PC-3 (cell line): Measurements from ENCODE around the gene PCYT2. TPM values are rescaled to one million over a fixed set of nuclear protein-coding genes. Genes with fewer than 3 reads are reported as not detected.

ENCODE experiments used
- ATAC-seq: fragments of 200-7000 bp; cut with Tn5 transposase; 2 replicates; pipeline ENCODE4 v1.9.1; 2020; ENCODE audit warnings: mild to moderate bottlenecking, moderate library complexity
- BruUV-seq: library from RNA; stranded (reverse); fragments of 400-500 nt; replicated peaks from 2 replicates; lab custom pipeline; 2021; lab: Mats Ljungman, UMichigan
- CTCF ChIA-PET: fragments of 300-600 bp; sonication (Branson Sonifier 250); formaldehyde crosslinking; loops from one replicate; lab custom pipeline; 2022; ENCODE audit warnings: antibody characterized with exemption; lab: Charles Lee
- POLR2A ChIA-PET: fragments of 300-600 bp; sonication (Branson Sonifier 250); formaldehyde crosslinking; loops from one replicate; lab custom pipeline; 2022; ENCODE audit warnings: antibody characterized with exemption; ENCODE audit not compliant: unreplicated experiment; lab: Charles Lee
- DNase-seq: peaks from one replicate; pipeline ENCODE4 v3.0.0-alpha.2; 2015
- H2AFZ ChIP-seq: fragments of 300-600 bp; sonication (generic); 2 replicates; pipeline ENCODE4 v1.6.0; 2016; ENCODE audit warnings: antibody characterized with exemption, low read length
- H3F3A ChIP-seq: fragments of 300-600 bp; sonication (generic); one replicate; pipeline ENCODE4 v1.6.0; 2017; ENCODE audit warnings: antibody characterized with exemption, low read length, control low read depth, mild to moderate bottlenecking; ENCODE audit not compliant: unreplicated experiment
- H3K27ac ChIP-seq: fragments of 300-600 bp; sonication (generic); 2 replicates; pipeline ENCODE4 v1.5.1; 2016; ENCODE audit warnings: mild to moderate bottlenecking, low read length
- H3K27me3 ChIP-seq: fragments of 300-600 bp; sonication (generic); 2 replicates; pipeline ENCODE4 v1.6.1; 2016; ENCODE audit warnings: low read length, mixed read lengths
- H3K36me3 ChIP-seq: fragments of 300-600 bp; sonication (generic); 2 replicates; pipeline ENCODE4 v1.6.1; 2016; ENCODE audit warnings: low read depth, mixed run types, low read length, mixed read lengths
- H3K4me1 ChIP-seq: fragments of 300-600 bp; sonication (generic); 2 replicates; pipeline ENCODE4 v1.5.1; 2016; ENCODE audit warnings: low read length; ENCODE audit not compliant: insufficient read depth
- H3K4me2 ChIP-seq: fragments of 300-600 bp; sonication (generic); 2 replicates; pipeline ENCODE4 v1.6.0; 2016; ENCODE audit warnings: low read length
- H3K4me3 ChIP-seq: fragments of 300-600 bp; sonication (generic); 2 replicates; pipeline ENCODE4 v1.5.1; 2016; ENCODE audit warnings: mild to moderate bottlenecking, low read length, mixed read lengths
- H3K79me2 ChIP-seq: fragments of 300-600 bp; sonication (generic); 2 replicates; pipeline ENCODE4 v1.6.1; 2017; ENCODE audit warnings: low read length, mixed read lengths
- H3K9ac ChIP-seq: fragments of 300-600 bp; sonication (generic); 2 replicates; pipeline ENCODE4 v1.6.0; 2016; ENCODE audit warnings: mild to moderate bottlenecking, low read length
- H3K9me2 ChIP-seq: fragments of 300-600 bp; sonication (generic); replicated peaks from 2 replicates; pipeline ENCODE4 v1.6.1; 2016; ENCODE audit warnings: mixed run types, low read length, mixed read lengths
- H3K9me3 ChIP-seq: fragments of 300-600 bp; sonication (generic); 2 replicates; pipeline ENCODE4 v1.6.1; 2016; ENCODE audit warnings: low read length, mixed read lengths
- H4K20me1 ChIP-seq: fragments of 300-600 bp; sonication (generic); 2 replicates; pipeline ENCODE4 v1.6.1; 2016; ENCODE audit warnings: low read length, mixed read lengths
- CTCF ChIP-seq: fragments of 300-600 bp; sonication (generic); conservative IDR thresholded peaks from 2 replicates; pipeline ENCODE4 v1.5.1; 2017; ENCODE audit warnings: antibody characterized with exemption, low read depth, mild to moderate bottlenecking, low read length
- EZH2 ChIP-seq: fragments of 300-600 bp; sonication (generic); IDR thresholded peaks from one replicate; pipeline ENCODE4 v1.6.1; 2017; ENCODE audit warnings: antibody characterized with exemption, mild to moderate bottlenecking, low read length; ENCODE audit not compliant: unreplicated experiment
- EZH2phosphoT487 ChIP-seq: fragments of 300-600 bp; sonication (generic); IDR thresholded peaks from 2 replicates; pipeline ENCODE4 v1.6.1; 2018; ENCODE audit warnings: mild to moderate bottlenecking, antibody characterized with exemption, low read length, borderline replicate concordance
- intact Hi-C: fragments of 100-400 bp; cut with micrococcal nuclease; formaldehyde crosslinking; loops from 2 replicates; pipeline ENCODE4 v1.9.0; 2023
- total RNA-seq: library from RNA; depleted of rRNA; stranded (reverse); fragments of >200 nt; gene quantifications from 2 replicates; pipeline ENCODE4 v1.2.3, GENCODE V29; 2014

The PCYT2 gene
- total RNA-seq, 1 experiment from 2014 or later = 33.3 TPM

GRCh38 chr17:81866440-81867169, 44.6 kb downstream of the PCYT2 start:
- intact Hi-C loops = no loop called here
- DNase-seq = no peak
- Histone ChIP-seq H3K9ac (no peak overlapping the region), H3F3A (peaks cover 22% of the 10 kb centered on the region), H3K27me3 (no peaks in the 10 kb centered on the region), H3K4me1 (peaks cover 61% of the 10 kb centered on the region), H3K4me3 (no peak overlapping the region), H3K4me2 (no peak overlapping the region), H2AFZ (no peak overlapping the region), H3K9me3 (no peaks in the 10 kb centered on the region), H3K9me2 (no peaks in the 10 kb centered on the region), H3K27ac (peak overlapping the region; percentile 95; the same call in 1 of the 2 replicates), H3K36me3 (peaks cover 16% of the 10 kb centered on the region; the same call in 1 of the 2 replicates), H4K20me1 (peaks cover 6% of the 10 kb centered on the region; the same call in 1 of the 2 replicates), H3K79me2 (peaks cover 55% of the 10 kb centered on the region)
- ChIA-PET CTCF (no interaction called here), POLR2A (interaction anchor here (0.6 kb wide), 2 partner anchors 137 to 314 kb away, joined by 4 to 5 read pairs; partner anchors contain the start of gene FAAP100)
- no TSS peak for BruUV-seq
- no peak for ATAC-seq
- TF ChIP-seq EZH2 = no peak
- no peak for TF ChIP-seq EZH2phosphoT487
- TF ChIP-seq CTCF = no peak

GRCh38 chr17:81865733-81866439, 45.3 kb downstream of the PCYT2 start:
- H3K4me3 ChIP-seq = no peak overlapping the region
- ChIA-PET POLR2A (interaction anchor here (0.5 to 0.6 kb wide), 2 partner anchors 51 to 125 kb away, joined by 3 to 4 read pairs; no protein-coding TSS in a partner anchor), CTCF (no interaction called here)
- H3K79me2 ChIP-seq = peaks cover 55% of the 10 kb centered on the region
- no TSS peak for BruUV-seq
- H3K36me3 ChIP-seq = peaks cover 16% of the 10 kb centered on the region; the same call in 1 of the 2 replicates
- intact Hi-C loops = no loop called here
- H3K27me3 ChIP-seq = no peaks in the 10 kb centered on the region
- H3K9ac ChIP-seq = no peak overlapping the region
- peaks cover 22% of the 10 kb centered on the region for H3F3A ChIP-seq
- no peak overlapping the region for H3K4me2 ChIP-seq
- ATAC-seq = no peak
- peaks cover 6% of the 10 kb centered on the region; the same call in 1 of the 2 replicates for H4K20me1 ChIP-seq
- no peak for TF ChIP-seq EZH2
- no peak for TF ChIP-seq EZH2phosphoT487
- no peak for TF ChIP-seq CTCF
- DNase-seq = peak; percentile 45
- no peak overlapping the region for H3K27ac ChIP-seq
- no peaks in the 10 kb centered on the region for H3K9me2 ChIP-seq
- H3K9me3 ChIP-seq = no peaks in the 10 kb centered on the region
- H3K4me1 ChIP-seq = peaks cover 58% of the 10 kb centered on the region
- no peak overlapping the region for H2AFZ ChIP-seq
